K562 (cell line): Measurements from ENCODE around the gene DLX2. TPM values are rescaled to one million over a fixed set of nuclear protein-coding genes. Genes with fewer than 3 reads are reported as not detected.

Experiments used
- AFF4 ChIP-seq: sonication (generic); formaldehyde crosslinking; IDR thresholded peaks from 2 replicates; pipeline ENCODE4 v1.8.0; 2023; ENCODE audit warnings: mild to moderate bottlenecking, missing genetic modification reagents
- FOS ChIP-seq: IDR thresholded peaks from 3 replicates; pipeline ENCODE4 v1.6.1; 2011; ENCODE audit not compliant: insufficient read length; ENCODE audit errors: extremely low read depth
- GABPA ChIP-seq: fragments of 200-800 bp; sonication (Bioruptor generic); conservative IDR thresholded peaks from 2 replicates; pipeline ENCODE4 v1.6.1; 2016; ENCODE audit warnings: low read depth, missing genetic modification characterization, missing compliant biosample characterization
- GABPB2 ChIP-seq: fragments of 250-450 bp; sonication (Bioruptor Pico); conservative IDR thresholded peaks from 2 replicates; pipeline ENCODE4 v1.5.1; 2021; ENCODE audit warnings: mild to moderate bottlenecking
- ILF3 ChIP-seq: fragments of 450-650 bp; IDR thresholded peaks from 2 replicates; pipeline ENCODE4 v1.6.1; 2018; ENCODE audit warnings: antibody characterized with exemption, mild to moderate bottlenecking, moderate library complexity, borderline replicate concordance
- L3MBTL2 ChIP-seq: fragments of 450-650 bp; IDR thresholded peaks from 2 replicates; pipeline ENCODE4 v1.6.1; 2016; ENCODE audit warnings: mild to moderate bottlenecking, moderate library complexity
- MEF2A ChIP-seq: IDR thresholded peaks from 2 replicates; pipeline ENCODE4 v1.6.1; 2011; ENCODE audit warnings: low read depth, mild to moderate bottlenecking, low read length, moderate library complexity; ENCODE audit not compliant: control insufficient read depth
- NR2F6 ChIP-seq: fragments of 450-650 bp; formaldehyde crosslinking; IDR thresholded peaks from 2 replicates; pipeline ENCODE4 v1.4.0; 2020; ENCODE audit warnings: mild to moderate bottlenecking
- NR3C1 ChIP-seq: sonication (generic); formaldehyde crosslinking; IDR thresholded peaks from 2 replicates; pipeline ENCODE4 v1.8.1; 2022; ENCODE audit warnings: missing genetic modification reagents
- SIX5 ChIP-seq, 2 experiments: IDR thresholded peaks; 2 replicates each; pipeline ENCODE4 v1.6.1; 2011; ENCODE audit warnings: low read length in 2 of 2, borderline replicate concordance in 1 of 2, low read depth in 1 of 2, mild to moderate bottlenecking in 1 of 2, moderate library complexity in 1 of 2; ENCODE audit not compliant: insufficient read depth in 1 of 2
- SMARCB1 ChIP-seq: IDR thresholded peaks from 2 replicates; pipeline ENCODE4 v1.6.1; 2011; ENCODE audit warnings: improper control_type of control experiment, low read depth; ENCODE audit not compliant: insufficient read length
- ZBTB7A ChIP-seq: IDR thresholded peaks from 2 replicates; pipeline ENCODE4 v1.6.1; 2011; ENCODE audit warnings: low read depth, mild to moderate bottlenecking, low read length, moderate library complexity, borderline replicate concordance; ENCODE audit not compliant: control insufficient read depth
- ZBTB9 ChIP-seq: fragments of 450-650 bp; formaldehyde crosslinking; IDR thresholded peaks from 2 replicates; pipeline ENCODE4 v1.4.0; 2020; ENCODE audit warnings: mild to moderate bottlenecking, moderate library complexity
- ZNF134 ChIP-seq: fragments of 250-450 bp; sonication (Bioruptor Pico); conservative IDR thresholded peaks from 2 replicates; pipeline ENCODE4 v1.4.0; 2020
- ZNF311 ChIP-seq: fragments of 250-450 bp; sonication (Bioruptor Pico); IDR thresholded peaks from 2 replicates; pipeline ENCODE4 v1.4.0; 2020; ENCODE audit warnings: mild to moderate bottlenecking, moderate library complexity
- ZNF408 ChIP-seq: fragments of 250-450 bp; sonication (Bioruptor Pico); IDR thresholded peaks from 2 replicates; pipeline ENCODE4 v1.4.0; 2020; ENCODE audit warnings: low read depth, mild to moderate bottlenecking, moderate library complexity
- ZNF655 ChIP-seq: fragments of 250-450 bp; sonication (Bioruptor Pico); IDR thresholded peaks from 2 replicates; pipeline ENCODE4 v1.5.0; 2021
- ZNF764 ChIP-seq: fragments of 250-450 bp; sonication (Bioruptor Pico); IDR thresholded peaks from 2 replicates; pipeline ENCODE4 v1.4.0; 2020; ENCODE audit warnings: low read depth, mild to moderate bottlenecking, moderate library complexity
- ZNF79 ChIP-seq: fragments of 250-450 bp; sonication (Bioruptor Pico); IDR thresholded peaks from 2 replicates; pipeline ENCODE4 v1.4.0; 2020; ENCODE audit warnings: low read depth, mild to moderate bottlenecking, moderate library complexity
- polyA plus RNA-seq, 8 experiments: library from polyadenylated mRNA; depleted of rRNA in 4 of 8; stranded (reverse) in 5 of 8; unstranded in 3 of 8; fragments of >200 nt; fragmentation: Nextera tagmentation in 2 of 8; fragmentation: Illumina TruSeq in 1 of 8; extraction: Ambion mirVana in 2 of 8; extraction: Trizol in 1 of 8; gene quantifications; 2 replicates each; pipeline versions ENCODE4 v1.2.1 to v1.2.3, GENCODE V29; 2011 to 2014; ENCODE audit warnings: inconsistent platforms in 1 of 8, missing spikeins in 1 of 8
- total RNA-seq, 7 experiments: library from RNA; depleted of rRNA in 6 of 7; stranded (reverse); fragments of >200 nt in 6 of 7; fragmentation: Illumina TruSeq in 2 of 7; extraction: Trizol in 2 of 7; gene quantifications; 2 replicates each; pipeline versions ENCODE4 v1.2.1 to v1.2.3, GENCODE V29; 2011 to 2021; ENCODE audit warnings: low replicate concordance in 1 of 7

The DLX2 gene
- total and polyA plus RNA-seq, 9 of the 15 experiments (the other 6 are each of a cell fraction or from before 2014, with no cell fraction given), result 0.14 to 4.3 (median 0.86) TPM

- TF ChIP-seq ILF3 (no peak), ZBTB9 (CRISPR knock-in tag) (no peak), SMARCB1 (no peak), ZNF79 (no peak), NR2F6 (no peak), SIX5 (IDR thresholded peaks at IDR 0.05; ENCODE audit: borderline replicate concordance in 1 of 2, insufficient read depth in 1 of 2, low read depth in 1 of 2, low read length in 2 of 2) (no peak), FOS (peak; percentile 75), MEF2A (no peak), GABPB2 (no peak), ZNF408 (CRISPR knock-in tag) (no peak), ZBTB7A (peak; percentile 65; the same call in 1 of the 2 replicates), ZNF134 (CRISPR knock-in tag) (no peak), AFF4 (CRISPR knock-in tag) (no peak), NR3C1 (no peak), ZNF764 (CRISPR knock-in tag) (no peak), L3MBTL2 (peak; percentile 93), GABPA (tag) (peak; percentile 57), ZNF311 (no peak), ZNF655 (CRISPR knock-in tag) (no peak)
These were observed at the start of gene DLX2 (continued) for GRCh38 chr2:172102391-172103359.
